GM12878 (cell line): ENCODE results near the gene ABCG2. TPM values are rescaled to one million over a fixed set of nuclear protein-coding genes. Genes with fewer than 3 reads are reported as not detected.

Source experiments
- ATF3 ChIP-seq: IDR thresholded peaks from 2 replicates; pipeline ENCODE4 v1.6.1; 2011; ENCODE audit warnings: low read depth, mild to moderate bottlenecking, low read length, moderate library complexity, borderline replicate concordance; ENCODE audit errors: extremely low read depth
- ATF7 ChIP-seq: fragments of 450-650 bp; IDR thresholded peaks from 2 replicates; pipeline ENCODE4 v1.6.1; 2016; ENCODE audit warnings: low read depth, mild to moderate bottlenecking
- CHD1 ChIP-seq: IDR thresholded peaks from 2 replicates; pipeline ENCODE4 v1.6.1; 2012; ENCODE audit warnings: low read depth, low read length, improper control_type of control experiment
- CTCF ChIP-seq, 3 experiments: IDR thresholded peaks in 2 of 3; conservative IDR thresholded peaks in 1 of 3; 2 replicates each; pipeline ENCODE4 v1.5.1; 2011; ENCODE audit warnings: low read depth in 3 of 3, low read length in 3 of 3, mild to moderate bottlenecking in 3 of 3, control low read depth in 2 of 3, moderate library complexity in 2 of 3, inconsistent platforms in 1 of 3, mixed read lengths in 1 of 3; ENCODE audit not compliant: control insufficient read depth in 2 of 3, insufficient read depth in 1 of 3; ENCODE audit errors: extremely low read depth in 1 of 3
- ELK1 ChIP-seq: IDR thresholded peaks from 2 replicates; pipeline ENCODE4 v1.6.1; 2012; ENCODE audit warnings: low read depth, low read length, improper control_type of control experiment
- HDGF ChIP-seq: fragments of 450-650 bp; IDR thresholded peaks from 2 replicates; pipeline ENCODE4 v1.6.1; 2016; ENCODE audit warnings: antibody characterized with exemption
- KLF5 ChIP-seq: fragments of 450-650 bp; IDR thresholded peaks from 2 replicates; pipeline ENCODE4 v1.6.1; 2014; ENCODE audit warnings: mild to moderate bottlenecking; ENCODE audit not compliant: partially characterized antibody
- NR2C2 ChIP-seq: IDR thresholded peaks from 2 replicates; pipeline ENCODE4 v1.6.1; 2011; ENCODE audit warnings: borderline replicate concordance, low read depth; ENCODE audit not compliant: control insufficient read depth, insufficient read length
- POLR2AphosphoS5 ChIP-seq: IDR thresholded peaks from 2 replicates; pipeline ENCODE4 v1.6.1; 2011; ENCODE audit warnings: mild to moderate bottlenecking, low read length, inconsistent platforms
- RB1 ChIP-seq: fragments of 450-650 bp; formaldehyde crosslinking; IDR thresholded peaks from 2 replicates; pipeline ENCODE4 v1.6.1; 2017; ENCODE audit warnings: mild to moderate bottlenecking, borderline replicate concordance
- polyA plus RNA-seq, 11 experiments: library from polyadenylated mRNA; depleted of rRNA in 4 of 11; unstranded in 6 of 11; stranded (reverse) in 5 of 11; fragments of >200 nt; fragmentation: Nextera tagmentation in 4 of 11; fragmentation: Illumina TruSeq in 1 of 11; extraction: Ambion mirVana in 4 of 11; extraction: Trizol in 1 of 11; gene quantifications; 1 replicate in 1 of 11; 2 replicates in 10 of 11; pipeline versions ENCODE4 v1.2.1 to v1.2.3, GENCODE V29; 2011 to 2016; ENCODE audit warnings: inconsistent platforms in 2 of 11, missing spikeins in 2 of 11, low read depth in 1 of 11
- total RNA-seq, 4 experiments: library from RNA; depleted of rRNA in 3 of 4; stranded (reverse); fragments of >200 nt in 3 of 4; fragmentation: Illumina TruSeq in 1 of 4; extraction: Trizol in 1 of 4; gene quantifications; 2 replicates each; pipeline versions ENCODE4 v1.2.1 to v1.2.3, GENCODE V29; 2013 to 2021
- TF ChIP-seq, protein P1 (sequence below): fragments of 450-650 bp; conservative IDR thresholded peaks from 2 replicates; pipeline ENCODE4 v1.6.1; 2017; ENCODE audit warnings: mild to moderate bottlenecking, moderate library complexity

The ABCG2 gene
- total and polyA plus RNA-seq, 10 of the 15 experiments (the other 5 are each of a cell fraction or from before 2014, with no cell fraction given) = 0.03 to 0.06 (median 0.04) TPM; not detected in 7

GRCh38 chr4:88202443-88202842 lies 44.0 kb upstream of the ABCG2 start (continued):
- TF ChIP-seq ELK1 (no peak), KLF5 (no peak), POLR2AphosphoS5 (no peak), CHD1 (no peak), HDGF (no peak), ATF3 (no peak), RB1 (no peak), NR2C2 (no peak), CTCF (IDR thresholded peaks at IDR 0.05 in 2 of 3, conservative IDR thresholded peaks at IDR 0.05 in 1 of 3; ENCODE audit: control insufficient read depth in 2 of 3, extremely low read depth in 1 of 3, insufficient read depth in 1 of 3, low read depth in 3 of 3, low read length in 3 of 3) (no peak), ATF7 (no peak)
- TF ChIP-seq, protein P1, sequence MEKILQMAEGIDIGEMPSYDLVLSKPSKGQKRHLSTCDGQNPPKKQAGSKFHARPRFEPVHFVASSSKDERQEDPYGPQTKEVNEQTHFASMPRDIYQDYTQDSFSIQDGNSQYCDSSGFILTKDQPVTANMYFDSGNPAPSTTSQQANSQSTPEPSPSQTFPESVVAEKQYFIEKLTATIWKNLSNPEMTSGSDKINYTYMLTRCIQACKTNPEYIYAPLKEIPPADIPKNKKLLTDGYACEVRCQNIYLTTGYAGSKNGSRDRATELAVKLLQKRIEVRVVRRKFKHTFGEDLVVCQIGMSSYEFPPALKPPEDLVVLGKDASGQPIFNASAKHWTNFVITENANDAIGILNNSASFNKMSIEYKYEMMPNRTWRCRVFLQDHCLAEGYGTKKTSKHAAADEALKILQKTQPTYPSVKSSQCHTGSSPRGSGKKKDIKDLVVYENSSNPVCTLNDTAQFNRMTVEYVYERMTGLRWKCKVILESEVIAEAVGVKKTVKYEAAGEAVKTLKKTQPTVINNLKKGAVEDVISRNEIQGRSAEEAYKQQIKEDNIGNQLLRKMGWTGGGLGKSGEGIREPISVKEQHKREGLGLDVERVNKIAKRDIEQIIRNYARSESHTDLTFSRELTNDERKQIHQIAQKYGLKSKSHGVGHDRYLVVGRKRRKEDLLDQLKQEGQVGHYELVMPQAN = no peak
